CD4-positive, alpha-beta T cell treated with Interleukin-12 subunit alpha and Interleukin-12 subunit beta, for 1 hour (primary cell): ENCODE results near the gene GALNT2.

ENCODE experiments used
- DNase-seq: peaks from one replicate; pipeline ENCODE4 v3.0.0-alpha.2; 2020

Gene GALNT2

GRCh38 chr1:230073371-230074035 is 6.5 kb downstream of the GALNT2 start:
- DNase-seq = no peak

- no peak for DNase-seq
Measured at GRCh38 chr1:230074270-230074669, 7.2 kb downstream of the GALNT2 start.

GRCh38 chr1:230074762-230075161 is 7.7 kb downstream of the GALNT2 start:
- DNase-seq = no peak

- no peak for DNase-seq
Measured at GRCh38 chr1:230076121-230076520, 9.1 kb downstream of the GALNT2 start.

GRCh38 chr1:230077011-230077410 is 10.0 kb downstream of the GALNT2 start:
- DNase-seq = no peak

GRCh38 chr1:230077436-230078213 is 10.6 kb downstream of the GALNT2 start:
- no peak for DNase-seq

GRCh38 chr1:230079199-230080024 is 12.4 kb downstream of the GALNT2 start:
- DNase-seq = no peak

GRCh38 chr1:230080822-230081221 is 13.8 kb downstream of the GALNT2 start:
- DNase-seq = no peak

- DNase-seq = no peak
Measured at GRCh38 chr1:230081751-230082150, 14.7 kb downstream of the GALNT2 start.

GRCh38 chr1:230082211-230082610 is 15.2 kb downstream of the GALNT2 start:
- no peak for DNase-seq

- no peak for DNase-seq
Measured at GRCh38 chr1:230083053-230083452, 16.0 kb downstream of the GALNT2 start.

GRCh38 chr1:230083746-230084407 is 16.8 kb downstream of the GALNT2 start:
- no peak for DNase-seq

- no peak for DNase-seq
Measured at GRCh38 chr1:230084408-230085177, 17.6 kb downstream of the GALNT2 start.

GRCh38 chr1:230085178-230085515 is 18.1 kb downstream of the GALNT2 start:
- no peak for DNase-seq

GRCh38 chr1:230086151-230086550 is 19.1 kb downstream of the GALNT2 start:
- DNase-seq = no peak

- DNase-seq = no peak
Measured at GRCh38 chr1:230087028-230087716, 20.1 kb downstream of the GALNT2 start.

- DNase-seq = no peak
Measured at GRCh38 chr1:230087717-230088105, 20.7 kb downstream of the GALNT2 start.

GRCh38 chr1:230090194-230090711 is 23.2 kb downstream of the GALNT2 start:
- DNase-seq = no peak

- no peak for DNase-seq
Measured at GRCh38 chr1:230091473-230092231, 24.6 kb downstream of the GALNT2 start.

GRCh38 chr1:230094746-230095145 is 27.7 kb downstream of the GALNT2 start:
- DNase-seq = no peak

- DNase-seq = no peak
Measured at GRCh38 chr1:230095938-230096337, 28.9 kb downstream of the GALNT2 start.
